BLaER1 (cell line): Measurements from ENCODE around the gene KAT8.
"Not testable (repeated sequence)": the region's sequence is repeated elsewhere in the genome, so short reads cannot be mapped to it uniquely, and the experiment has no call there.

Experiments
- H3K27ac ChIP-seq: shearing (Covaris generic); formaldehyde crosslinking; 2 replicates; pipeline ENCODE4 v1.8.1; 2022
- H3K27me3 ChIP-seq: shearing (Covaris generic); formaldehyde crosslinking; 2 replicates; pipeline ENCODE4 v1.8.1; 2022
- H3K36me3 ChIP-seq: shearing (Covaris generic); formaldehyde crosslinking; 2 replicates; pipeline ENCODE4 v1.8.1; 2022
- H3K4me1 ChIP-seq: shearing (Covaris generic); formaldehyde crosslinking; 2 replicates; pipeline ENCODE4 v1.8.1; 2022
- H3K4me2 ChIP-seq: shearing (Covaris generic); formaldehyde crosslinking; 2 replicates; pipeline ENCODE4 v1.8.1; 2022
- H3K4me3 ChIP-seq: shearing (Covaris generic); formaldehyde crosslinking; 2 replicates; pipeline ENCODE4 v1.8.1; 2022
- H3K9ac ChIP-seq: shearing (Covaris generic); formaldehyde crosslinking; 2 replicates; pipeline ENCODE4 v1.8.1; 2022
- H3K9me3 ChIP-seq: shearing (Covaris generic); formaldehyde crosslinking; 2 replicates; pipeline ENCODE4 v1.8.1; 2022
- H4K20me1 ChIP-seq: shearing (Covaris generic); formaldehyde crosslinking; 2 replicates; pipeline ENCODE4 v1.8.1; 2022
- Cebpa-rat ChIP-seq: shearing (Covaris generic); IDR thresholded peaks from 2 replicates; pipeline ENCODE4 v1.8.1; 2022

KAT8 gene

GRCh38 chr16:31136287-31136662 lies 18.8 kb downstream of the KAT8 start:
- no peak overlapping the region for H3K4me3 ChIP-seq
- H3K27me3 ChIP-seq, result no peaks in the 10 kb centered on the region
- peaks cover 22% of the 10 kb centered on the region for H3K36me3 ChIP-seq
- no peak overlapping the region for H3K4me2 ChIP-seq
- H3K4me1 ChIP-seq, result peaks cover 42% of the 10 kb centered on the region
- no peak for TF ChIP-seq Cebpa-rat
- no peaks in the 10 kb centered on the region for H4K20me1 ChIP-seq
- H3K27ac ChIP-seq, result no peak overlapping the region
- H3K9me3 ChIP-seq, result no peaks in the 10 kb centered on the region
- no peak overlapping the region for H3K9ac ChIP-seq

DNA sequence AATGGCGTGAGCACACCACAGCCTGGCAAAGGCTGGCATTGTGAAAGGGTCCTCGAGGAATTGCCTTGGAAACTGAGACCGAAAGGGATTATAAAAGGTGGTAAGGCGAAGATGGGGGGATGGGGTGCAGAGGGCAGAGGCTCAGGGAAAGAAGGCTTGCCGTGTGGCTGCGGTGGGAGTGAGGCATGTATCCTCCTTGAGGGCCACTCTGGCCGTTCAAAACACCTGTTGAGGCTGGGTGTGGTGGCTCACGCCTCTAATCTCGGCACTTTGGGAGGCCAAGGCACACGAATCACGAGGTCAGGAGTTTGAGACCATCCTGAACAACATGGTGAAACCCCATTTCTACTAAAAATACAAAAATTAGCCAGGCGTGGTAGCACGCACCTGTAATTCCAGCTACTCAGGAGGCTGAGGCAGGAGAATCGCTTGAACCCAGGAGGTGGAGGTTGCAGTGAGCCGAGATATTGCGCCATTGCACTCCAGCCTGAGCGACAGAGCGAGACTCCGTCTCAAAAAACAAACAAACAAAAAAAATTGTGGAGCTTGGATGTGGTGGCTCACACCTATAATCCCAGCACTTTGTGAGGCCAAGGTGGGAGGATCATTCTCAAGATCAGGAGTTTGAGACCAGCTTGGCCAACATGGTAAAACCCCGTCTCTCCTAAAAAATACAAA lies 19.5 kb downstream of the KAT8 start:
- not testable (repeated sequence) for H3K27ac ChIP-seq, H3K9me3 ChIP-seq, H4K20me1 ChIP-seq, H3K9ac ChIP-seq, H3K4me2 ChIP-seq, H3K27me3 ChIP-seq, H3K4me3 ChIP-seq
- H3K36me3 ChIP-seq, result peaks cover 15% of the 10 kb centered on the region
- peaks cover 49% of the 10 kb centered on the region for H3K4me1 ChIP-seq

- TF ChIP-seq Cebpa-rat, result no peak
- H3K9me3 ChIP-seq, result no peaks in the 10 kb centered on the region
- H3K36me3 ChIP-seq, result no peaks in the 10 kb centered on the region
- 0 out of 2 replicates have a peak overlapping the region, but pooled peaks have one; percentile 22 for H3K27ac ChIP-seq
- no peaks in the 10 kb centered on the region for H3K27me3 ChIP-seq
- H3K4me1 ChIP-seq, result peaks cover 50% of the 10 kb centered on the region
- H3K9ac ChIP-seq, result no peak overlapping the region
- H3K4me3 ChIP-seq, result no peak overlapping the region
- H3K4me2 ChIP-seq, result no peak overlapping the region
- no peaks in the 10 kb centered on the region for H4K20me1 ChIP-seq
Observed at GRCh38 chr16:31138621-31139578, 21.4 kb downstream of the KAT8 start.

GRCh38 chr16:31141071-31141469 lies 23.6 kb downstream of the KAT8 start:
- Histone ChIP-seq H3K9ac (peak overlapping the region; percentile 76; the same call in 1 of the 2 replicates), H3K4me2 (peak overlapping the region; percentile 89), H3K27ac (peak overlapping the region; percentile 76), H3K4me1 (peaks cover 38% of the 10 kb centered on the region)
- not testable (repeated sequence) for H3K36me3 ChIP-seq, H3K4me3 ChIP-seq, H4K20me1 ChIP-seq, H3K9me3 ChIP-seq, H3K27me3 ChIP-seq

- Histone ChIP-seq H3K9ac (peak overlapping the region; percentile 76), H3K27ac (peak overlapping the region; percentile 76), H3K4me1 (peaks cover 38% of the 10 kb centered on the region), H3K27me3 (no peaks in the 10 kb centered on the region), H3K4me3 (peak overlapping the region; percentile 51), H3K36me3 (no peaks in the 10 kb centered on the region), H4K20me1 (no peaks in the 10 kb centered on the region), H3K4me2 (peak overlapping the region; percentile 89), H3K9me3 (no peaks in the 10 kb centered on the region)
- TF ChIP-seq Cebpa-rat, result no peak
Observed at GRCh38 chr16:31141489-31142108, 24.1 kb downstream of the KAT8 start.

DNA sequence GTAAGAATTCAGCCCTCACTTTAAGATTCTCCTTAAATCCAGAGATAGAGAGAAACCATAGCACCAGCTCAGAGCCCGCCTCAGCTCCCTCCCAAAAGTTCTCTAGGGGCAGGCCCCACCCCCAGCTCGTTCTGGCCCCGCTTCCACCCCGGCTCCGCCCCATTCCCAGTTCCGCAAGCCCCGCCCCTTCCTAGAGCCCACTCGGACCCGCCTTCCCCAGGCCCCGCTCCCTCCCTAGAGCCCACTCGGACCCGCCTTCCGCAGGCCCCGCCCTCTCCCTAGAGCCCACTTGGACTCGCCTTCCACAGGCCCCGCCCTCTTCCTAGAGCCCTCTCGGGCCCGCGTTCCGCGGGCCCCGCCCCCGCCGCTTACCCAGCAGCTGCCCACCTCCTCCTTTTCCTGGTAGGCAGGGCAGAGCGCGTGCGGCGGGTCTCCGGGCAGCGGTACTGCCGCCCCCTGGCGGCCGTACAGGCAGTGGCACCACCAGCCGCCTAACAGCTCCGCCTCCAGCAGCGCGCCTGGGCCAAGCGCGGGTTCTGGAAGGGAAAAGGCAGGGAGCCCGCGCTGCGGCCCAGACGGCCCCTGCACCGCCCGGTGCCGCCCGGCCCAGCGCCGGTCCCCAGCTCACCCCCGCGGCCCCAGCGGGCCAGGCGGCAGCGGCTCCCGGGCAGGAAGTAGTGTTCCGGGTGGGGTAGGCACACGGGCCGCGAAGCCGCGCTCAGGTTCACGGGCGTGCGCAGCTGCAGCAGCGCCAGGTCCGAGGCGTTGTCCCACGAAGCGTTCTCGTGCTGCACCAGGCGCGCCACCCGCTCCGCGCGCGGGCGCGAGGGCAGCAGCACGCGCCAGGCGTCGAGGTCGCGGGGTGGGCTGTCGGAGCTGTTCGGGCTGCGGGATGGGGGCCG lies 24.9 kb downstream of the KAT8 start:
- Histone ChIP-seq H4K20me1 (no peaks in the 10 kb centered on the region), H3K4me1 (peaks cover 38% of the 10 kb centered on the region), H3K27ac (peak overlapping the region; percentile 85), H3K36me3 (no peaks in the 10 kb centered on the region), H3K9ac (peak overlapping the region; percentile 80), H3K27me3 (no peaks in the 10 kb centered on the region), H3K4me2 (peak overlapping the region; percentile 89), H3K9me3 (no peaks in the 10 kb centered on the region), H3K4me3 (peak overlapping the region; percentile 64)
- TF ChIP-seq Cebpa-rat, result no peak

- H3K9ac ChIP-seq, result peak overlapping the region; percentile 80
- no peak for TF ChIP-seq Cebpa-rat
- H3K4me2 ChIP-seq, result peak overlapping the region; percentile 83
- peaks cover 38% of the 10 kb centered on the region for H3K4me1 ChIP-seq
- H3K36me3 ChIP-seq, result no peaks in the 10 kb centered on the region
- peak overlapping the region; percentile 85 for H3K27ac ChIP-seq
- no peaks in the 10 kb centered on the region for H3K9me3 ChIP-seq
- H3K27me3 ChIP-seq, result no peaks in the 10 kb centered on the region
- peak overlapping the region; percentile 64 for H3K4me3 ChIP-seq
- H4K20me1 ChIP-seq, result no peaks in the 10 kb centered on the region
Observed at GRCh38 chr16:31143011-31143693, 25.7 kb downstream of the KAT8 start.

- no peaks in the 10 kb centered on the region for H3K9me3 ChIP-seq
- H3K9ac ChIP-seq, result no peak overlapping the region
- H3K4me2 ChIP-seq, result peak overlapping the region; percentile 83; the same call in 1 of the 2 replicates
- no peak for TF ChIP-seq Cebpa-rat
- H3K27me3 ChIP-seq, result no peaks in the 10 kb centered on the region
- no peak overlapping the region for H3K4me3 ChIP-seq
- peaks cover 38% of the 10 kb centered on the region for H3K4me1 ChIP-seq
- H3K27ac ChIP-seq, result no peak overlapping the region
- no peaks in the 10 kb centered on the region for H4K20me1 ChIP-seq
- no peaks in the 10 kb centered on the region for H3K36me3 ChIP-seq
Observed at GRCh38 chr16:31143694-31144148, 26.3 kb downstream of the KAT8 start.

GRCh38 chr16:31144418-31144817 lies 27.0 kb downstream of the KAT8 start:
- H3K27me3 ChIP-seq, H3K4me3 ChIP-seq, H3K27ac ChIP-seq, H3K9me3 ChIP-seq, H4K20me1 ChIP-seq, H3K9ac ChIP-seq, H3K4me2 ChIP-seq, H3K36me3 ChIP-seq: not testable (repeated sequence)
- H3K4me1 ChIP-seq, result peaks cover 44% of the 10 kb centered on the region
